Testis (tissue), 2 donors: ENCODE measurements around the gene JAML.

Source experiments
- POLR2A ChIP-seq: fragments of 450-650 bp; IDR thresholded peaks from one replicate; pipeline ENCODE4 v1.6.1; 2017; ENCODE audit warnings: antibody characterized with exemption, mild to moderate bottlenecking, moderate library complexity
- TF ChIP-seq, protein P1 (sequence below), 3 experiments: fragments of 450-650 bp in 2 of 3; fragments of 200-600 bp in 1 of 3; sonication (generic) in 1 of 3; IDR thresholded peaks; one replicate each; pipeline ENCODE4 v1.5.1; 2016 to 2019; ENCODE audit warnings: antibody characterized with exemption in 3 of 3, mild to moderate bottlenecking in 2 of 3, moderate library complexity in 1 of 3

DNA sequence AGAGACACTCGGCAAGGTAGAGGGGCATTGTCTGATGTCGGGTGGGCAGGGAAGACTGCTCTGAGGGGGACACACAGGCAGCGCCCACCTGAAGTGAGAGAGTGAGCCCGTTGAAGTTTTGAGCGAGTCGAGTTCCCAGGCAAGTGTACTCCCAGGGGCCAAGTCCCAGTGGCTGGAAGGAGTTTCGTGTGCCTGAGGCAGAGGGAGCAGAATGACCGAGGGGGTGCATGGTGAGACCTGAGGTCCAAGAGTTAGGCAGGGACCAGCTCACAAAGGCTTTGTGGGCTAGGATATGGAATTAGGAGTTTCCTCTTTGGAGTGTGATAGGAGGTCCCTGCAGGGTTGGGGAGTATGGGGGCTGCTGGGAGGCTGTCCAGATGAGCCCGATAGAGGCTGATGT is 54.6 kb downstream of the JAML start:
- TF ChIP-seq, protein P1, sequence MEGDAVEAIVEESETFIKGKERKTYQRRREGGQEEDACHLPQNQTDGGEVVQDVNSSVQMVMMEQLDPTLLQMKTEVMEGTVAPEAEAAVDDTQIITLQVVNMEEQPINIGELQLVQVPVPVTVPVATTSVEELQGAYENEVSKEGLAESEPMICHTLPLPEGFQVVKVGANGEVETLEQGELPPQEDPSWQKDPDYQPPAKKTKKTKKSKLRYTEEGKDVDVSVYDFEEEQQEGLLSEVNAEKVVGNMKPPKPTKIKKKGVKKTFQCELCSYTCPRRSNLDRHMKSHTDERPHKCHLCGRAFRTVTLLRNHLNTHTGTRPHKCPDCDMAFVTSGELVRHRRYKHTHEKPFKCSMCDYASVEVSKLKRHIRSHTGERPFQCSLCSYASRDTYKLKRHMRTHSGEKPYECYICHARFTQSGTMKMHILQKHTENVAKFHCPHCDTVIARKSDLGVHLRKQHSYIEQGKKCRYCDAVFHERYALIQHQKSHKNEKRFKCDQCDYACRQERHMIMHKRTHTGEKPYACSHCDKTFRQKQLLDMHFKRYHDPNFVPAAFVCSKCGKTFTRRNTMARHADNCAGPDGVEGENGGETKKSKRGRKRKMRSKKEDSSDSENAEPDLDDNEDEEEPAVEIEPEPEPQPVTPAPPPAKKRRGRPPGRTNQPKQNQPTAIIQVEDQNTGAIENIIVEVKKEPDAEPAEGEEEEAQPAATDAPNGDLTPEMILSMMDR (IDR thresholded peaks at IDR 0.05), result no peak
- TF ChIP-seq POLR2A, result no peak
